Thoracic aorta (tissue), 2 donors: ENCODE results near the gene SV2B. TPM values are rescaled to one million over a fixed set of nuclear protein-coding genes. Genes with fewer than 3 reads are reported as not detected.

Experiments
- ATAC-seq: fragments of 150-250 bp; one replicate; pipeline ENCODE4 v1.8.0; 2017; ENCODE audit warnings: low read depth; ENCODE audit not compliant: insufficient number of reproducible peaks, low FRiP score
- DNase-seq: peaks from one replicate; pipeline ENCODE4 v3.0.0-alpha.2; 2020; ENCODE audit warnings: low spot score
- H3K27ac ChIP-seq, 2 donors: fragments of 200-600 bp; sonication (generic); 1 replicate in 1 of 2; 2 replicates in 1 of 2; pipeline ENCODE4 v1.5.1; 2016; ENCODE audit warnings: mild to moderate bottlenecking in 2 of 2, moderate library complexity in 2 of 2
- H3K27me3 ChIP-seq: fragments of 200-600 bp; sonication (generic); replicated peaks from 2 replicates; pipeline ENCODE4 v1.6.0; 2016; ENCODE audit warnings: mild to moderate bottlenecking; ENCODE audit not compliant: insufficient read depth
- H3K36me3 ChIP-seq: fragments of 200-600 bp; sonication (generic); one replicate; pipeline ENCODE4 v1.5.1; 2016
- H3K4me1 ChIP-seq, 2 donors: fragments of 200-600 bp; sonication (generic); 1 replicate in 1 of 2; 2 replicates in 1 of 2; pipeline versions ENCODE4 v1.5.1 to v1.6.0; 2016; ENCODE audit warnings: low read depth in 2 of 2, mild to moderate bottlenecking in 1 of 2; ENCODE audit not compliant: control insufficient read depth in 1 of 2
- H3K4me3 ChIP-seq: fragments of 200-600 bp; sonication (generic); 2 replicates; pipeline ENCODE4 v1.5.1; 2016; ENCODE audit warnings: mild to moderate bottlenecking
- H3K9me3 ChIP-seq: fragments of 200-600 bp; sonication (generic); 2 replicates; pipeline ENCODE4 v1.5.1; 2016
- CTCF ChIP-seq: fragments of 200-600 bp; sonication (generic); IDR thresholded peaks from one replicate; pipeline ENCODE4 v1.5.1; 2019; ENCODE audit warnings: antibody characterized with exemption
- total RNA-seq, 2 donors: library from RNA; depleted of rRNA; stranded (reverse); fragments of >200 nt; gene quantifications; one replicate each; pipeline versions ENCODE4 v1.1.0 to v1.2.3, GENCODE V29; 2016

SV2B gene
- total RNA-seq, 2 donors from 2014 or later: 2.6 TPM; not detected in 1

DNA sequence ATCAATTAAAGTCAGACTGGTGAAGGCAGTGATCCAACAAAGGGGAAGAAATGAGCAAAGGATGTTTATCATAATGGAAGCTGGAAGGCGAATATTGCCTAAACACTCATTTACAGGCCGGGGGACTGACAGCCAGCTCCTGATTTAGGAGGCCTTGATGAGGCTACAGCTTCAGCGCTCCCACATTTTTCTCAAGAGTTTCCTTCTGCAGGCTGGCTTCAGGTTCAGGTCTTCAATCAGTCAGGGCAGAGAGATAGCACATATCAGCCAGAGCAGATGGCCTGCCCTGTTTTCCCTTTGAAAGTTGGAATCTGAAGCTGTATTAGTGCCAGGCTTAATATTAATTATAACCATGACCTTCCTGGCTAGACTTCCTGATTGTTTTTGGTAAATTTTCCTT lies 218.9 kb downstream of the SV2B start:
- DNase-seq: no peak
- no peak for ATAC-seq
- Histone ChIP-seq H3K36me3 (no peaks in the 10 kb centered on the region), H3K4me3 (no peak overlapping the region), H3K4me1 (no peaks in the 10 kb centered on the region), H3K27ac (no peak overlapping the region), H3K27me3 (no peaks in the 10 kb centered on the region), H3K9me3 (no peaks in the 10 kb centered on the region)
- no peak for TF ChIP-seq CTCF

DNA sequence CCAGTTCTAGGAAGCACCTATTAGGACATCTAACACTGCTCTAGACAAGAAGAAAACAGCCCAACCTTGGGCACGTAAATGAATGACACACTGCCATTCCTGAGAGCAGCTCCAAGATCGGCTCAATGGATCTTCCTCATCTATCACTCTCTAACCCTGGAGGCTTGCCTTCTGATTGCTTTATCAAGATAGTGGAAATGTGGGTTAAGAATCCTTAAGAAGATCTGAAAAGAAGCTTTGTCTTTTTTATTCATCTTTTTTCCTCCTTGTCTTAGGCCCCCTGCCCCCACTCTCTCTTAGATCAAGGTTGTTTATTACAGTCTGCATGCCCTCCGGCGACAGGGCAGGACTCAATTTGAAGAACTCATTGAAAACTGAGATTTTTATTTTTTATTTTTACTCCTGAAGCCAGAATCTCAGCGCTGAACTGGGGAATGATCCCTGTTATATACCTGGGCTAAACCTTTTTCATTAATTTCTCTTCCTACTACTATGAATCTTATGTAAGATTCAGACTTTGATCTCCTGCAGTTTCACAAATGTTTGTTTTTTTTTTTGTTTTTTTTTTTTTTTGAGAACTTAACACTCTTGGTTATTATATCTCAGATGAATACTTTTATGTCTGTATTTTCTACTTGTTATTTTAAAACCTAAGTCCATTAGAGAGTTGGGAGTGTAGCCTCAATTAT lies 219.5 kb downstream of the SV2B start:
- ATAC-seq (no peak), DNase-seq (no peak)
- H3K36me3 ChIP-seq: no peaks in the 10 kb centered on the region
- no peak overlapping the region for H3K27ac ChIP-seq
- no peak for TF ChIP-seq CTCF
- no peaks in the 10 kb centered on the region for H3K27me3 ChIP-seq
- H3K4me1 ChIP-seq: no peaks in the 10 kb centered on the region
- H3K4me3 ChIP-seq: no peak overlapping the region
- H3K9me3 ChIP-seq: no peaks in the 10 kb centered on the region

DNA sequence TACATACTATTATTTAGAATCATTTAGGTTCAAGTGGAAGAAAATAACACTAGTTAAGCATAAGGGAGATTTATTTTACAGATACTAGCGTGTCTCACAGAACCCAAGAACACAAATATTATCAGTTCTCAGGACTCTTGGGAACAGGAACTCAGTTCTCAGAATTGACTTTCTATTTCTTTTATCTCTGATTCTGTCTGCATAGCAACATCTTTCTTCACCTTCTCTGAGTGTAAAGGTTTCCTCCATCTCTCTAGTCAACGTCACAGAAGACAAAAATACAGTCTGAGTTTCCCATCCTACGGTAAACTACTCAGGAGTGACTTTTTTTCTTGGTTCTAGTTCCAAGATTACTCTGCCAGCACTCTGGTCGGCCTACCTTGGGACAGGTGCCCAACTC lies 220.0 kb downstream of the SV2B start:
- H3K27me3 ChIP-seq: no peaks in the 10 kb centered on the region
- TF ChIP-seq CTCF: no peak

GRCh38 chr15:91329914-91330313 lies 229.9 kb downstream of the SV2B start:
- no peaks in the 10 kb centered on the region for H3K27me3 ChIP-seq
- DNase-seq (no peak), ATAC-seq (no peak)
- no peak for TF ChIP-seq CTCF
- H3K4me1 ChIP-seq: no peaks in the 10 kb centered on the region
- H3K4me3 ChIP-seq: no peak overlapping the region
- no peaks in the 10 kb centered on the region for H3K9me3 ChIP-seq
- no peak overlapping the region for H3K27ac ChIP-seq
- no peaks in the 10 kb centered on the region for H3K36me3 ChIP-seq

More for the DNA sequence above, 220.0 kb downstream of the SV2B start:
- Histone ChIP-seq H3K36me3 (no peaks in the 10 kb centered on the region), H3K4me1 (no peaks in the 10 kb centered on the region), H3K9me3 (no peaks in the 10 kb centered on the region), H3K4me3 (no peak overlapping the region), H3K27ac (no peak overlapping the region)
- DNase-seq (no peak), ATAC-seq (no peak)

GRCh38 chr15:91331581-91331980 lies 231.5 kb downstream of the SV2B start:
- no peaks in the 10 kb centered on the region for H3K27me3 ChIP-seq
- no peaks in the 10 kb centered on the region for H3K9me3 ChIP-seq
- no peak for ATAC-seq
- TF ChIP-seq CTCF: no peak
- H3K4me3 ChIP-seq: no peak overlapping the region
- no peak overlapping the region for H3K27ac ChIP-seq
- no peaks in the 10 kb centered on the region for H3K36me3 ChIP-seq
- no peak for DNase-seq
- H3K4me1 ChIP-seq: no peaks in the 10 kb centered on the region
